Choroid plexus epithelial cell (primary cell): ENCODE results near the gene BCAN.
A peak's percentile ranks its signal among the peaks of the same experiment; 100 is the strongest.

Experiments
- DNase-seq: peaks from one replicate; pipeline ENCODE4 v3.0.0-alpha.2; 2010; ENCODE audit warnings: low read depth
- H3K4me3 ChIP-seq: 2 replicates; pipeline ENCODE4 v1.5.1; 2011; ENCODE audit warnings: low read depth, mild to moderate bottlenecking, control low read depth, low read length, moderate library complexity
- CTCF ChIP-seq: conservative IDR thresholded peaks from 2 replicates; pipeline ENCODE4 v1.5.1; 2011; ENCODE audit warnings: low read depth, mild to moderate bottlenecking, control low read depth, inconsistent platforms, low read length, moderate library complexity

BCAN gene

GRCh38 chr1:156705918-156706656 is 64.2 kb downstream of the BCAN start:
- peak overlapping the region; percentile 49 for H3K4me3 ChIP-seq
- DNase-seq: peak; percentile 52
- TF ChIP-seq CTCF: peak; percentile 76

- H3K4me3 ChIP-seq: peak overlapping the region; percentile 49
- TF ChIP-seq CTCF: no peak
- peak; percentile 59 for DNase-seq
Observed at GRCh38 chr1:156706657-156707416, 64.9 kb downstream of the BCAN start.

- peak; percentile 50 for DNase-seq
- no peak for TF ChIP-seq CTCF
- H3K4me3 ChIP-seq: no peak overlapping the region
Observed at GRCh38 chr1:156707417-156708217, 65.7 kb downstream of the BCAN start.

GRCh38 chr1:156708218-156708661 is 66.3 kb downstream of the BCAN start:
- H3K4me3 ChIP-seq: no peak overlapping the region
- TF ChIP-seq CTCF: no peak
- no peak for DNase-seq

- DNase-seq: no peak
- no peak for TF ChIP-seq CTCF
Observed at GRCh38 chr1:156709031-156709430, 67.1 kb downstream of the BCAN start.

More at GRCh38 chr1:156709031-156709430, 67.1 kb downstream of the BCAN start:
- no peak overlapping the region for H3K4me3 ChIP-seq
